BJ (cell line): ENCODE data around the gene CAPN15. TPM values are rescaled to one million over a fixed set of nuclear protein-coding genes. Genes with fewer than 3 reads are reported as not detected.
A peak's percentile ranks its signal among the peaks of the same experiment; 100 is the strongest.

Experiments used
- CTCF ChIA-PET: fragments of 350-600 bp; formaldehyde crosslinking; extraction: SDS; loops from one replicate; lab custom pipeline; 2021; ENCODE audit warnings: antibody characterized with exemption, inconsistent platforms; lab: Yijun Ruan, JAX
- POLR2A ChIA-PET: fragments of 300-600 bp; sonication (Branson Sonifier 250); formaldehyde crosslinking; extraction: SDS; loops from one replicate; lab custom pipeline; 2021; ENCODE audit warnings: antibody characterized with exemption; lab: Charles Lee
- DNase-seq: peaks from one replicate; pipeline ENCODE4 v3.0.0-alpha.2; 2011; ENCODE audit warnings: low read depth
- H3K27me3 ChIP-seq: 2 replicates; pipeline ENCODE4 v1.6.0; 2011; ENCODE audit warnings: low read length; ENCODE audit not compliant: control insufficient read depth, insufficient read depth
- H3K36me3 ChIP-seq: 2 replicates; pipeline ENCODE4 v1.5.1; 2011; ENCODE audit warnings: low read length; ENCODE audit not compliant: control insufficient read depth, insufficient read depth
- H3K4me3 ChIP-seq: 2 replicates; pipeline ENCODE4 v1.5.1; 2011; ENCODE audit warnings: low read depth, mild to moderate bottlenecking, control low read depth, low read length
- CTCF ChIP-seq: IDR thresholded peaks from 2 replicates; pipeline ENCODE4 v1.5.1; 2011; ENCODE audit warnings: low read depth, mild to moderate bottlenecking, control low read depth, inconsistent platforms, low read length, moderate library complexity; ENCODE audit not compliant: insufficient read depth
- polyA plus RNA-seq: library from polyadenylated mRNA; depleted of rRNA; stranded (reverse); fragments of >200 nt; gene quantifications from 2 replicates; pipeline ENCODE4 v1.2.3, GENCODE V29; 2011

Gene CAPN15
- polyA plus RNA-seq, 1 experiment = 12.9 TPM

GRCh38 chr16:554297-554621 lies 26.7 kb downstream of the CAPN15 start:
- CTCF ChIA-PET = interaction anchor here (0.9 kb wide), 1 partner anchor 156 kb away, joined by 3 read pairs; no protein-coding TSS in a partner anchor
- no peak for DNase-seq
- Histone ChIP-seq H3K36me3 (peaks cover 19% of the 10 kb centered on the region), H3K4me3 (no peak overlapping the region), H3K27me3 (peaks cover 2% of the 10 kb centered on the region)
- TF ChIP-seq CTCF = no peak
- POLR2A ChIA-PET = no interaction called here

GRCh38 chr16:554640-555365 lies 27.3 kb downstream of the CAPN15 start:
- Histone ChIP-seq H3K27me3 (peaks cover 5% of the 10 kb centered on the region), H3K4me3 (peak overlapping the region; percentile 14), H3K36me3 (peaks cover 14% of the 10 kb centered on the region)
- DNase-seq = peak; percentile 23
- TF ChIP-seq CTCF = no peak
- ChIA-PET POLR2A (no interaction called here), CTCF (interaction anchor here (0.7 to 0.9 kb wide), 2 partner anchors 13 to 156 kb away, joined by 3 read pairs; no protein-coding TSS in a partner anchor)

- CTCF ChIA-PET = interaction anchor here (0.7 to 1.2 kb wide), 2 partner anchors 12 to 13 kb away, joined by 3 read pairs; no protein-coding TSS in a partner anchor
- DNase-seq = no peak
- no peak for TF ChIP-seq CTCF
- POLR2A ChIA-PET = no interaction called here
- Histone ChIP-seq H3K4me3 (no peak overlapping the region), H3K27me3 (peaks cover 5% of the 10 kb centered on the region), H3K36me3 (peaks cover 9% of the 10 kb centered on the region)
Measured at GRCh38 chr16:555528-556473, 28.3 kb downstream of the CAPN15 start.

GRCh38 chr16:556474-557173 lies 29.1 kb downstream of the CAPN15 start:
- POLR2A ChIA-PET = no interaction called here
- H3K27me3 ChIP-seq = peaks cover 8% of the 10 kb centered on the region
- no peak overlapping the region for H3K4me3 ChIP-seq
- DNase-seq = no peak
- no peak for TF ChIP-seq CTCF
- CTCF ChIA-PET = interaction anchor here (1.2 kb wide), 1 partner anchor 12 kb away, joined by 3 read pairs; no protein-coding TSS in a partner anchor
- H3K36me3 ChIP-seq = peaks cover 7% of the 10 kb centered on the region
